GM19372 (cell line): ENCODE results near the gene SH3BP5.
"Not testable (repeated sequence)": the region's sequence is repeated elsewhere in the genome, so short reads cannot be mapped to it uniquely, and the experiment has no call there.

Source experiments
- ATAC-seq: cut with Tn5 transposase; IDR thresholded peaks from one replicate; pipeline ENCODE4 v1.9.1; 2021; ENCODE audit warnings: mild to moderate bottlenecking, low read depth, moderate library complexity; ENCODE audit not compliant: unreplicated experiment

The SH3BP5 gene

GRCh38 chr3:15332405-15333098, at the start of gene SH3BP5:
Gene SH3BP5 (minus strand): TSS chr3:15332586. CDS start chr3:15332408, 178 bp downstream.
- ATAC-seq: peak; percentile 74

DNA sequence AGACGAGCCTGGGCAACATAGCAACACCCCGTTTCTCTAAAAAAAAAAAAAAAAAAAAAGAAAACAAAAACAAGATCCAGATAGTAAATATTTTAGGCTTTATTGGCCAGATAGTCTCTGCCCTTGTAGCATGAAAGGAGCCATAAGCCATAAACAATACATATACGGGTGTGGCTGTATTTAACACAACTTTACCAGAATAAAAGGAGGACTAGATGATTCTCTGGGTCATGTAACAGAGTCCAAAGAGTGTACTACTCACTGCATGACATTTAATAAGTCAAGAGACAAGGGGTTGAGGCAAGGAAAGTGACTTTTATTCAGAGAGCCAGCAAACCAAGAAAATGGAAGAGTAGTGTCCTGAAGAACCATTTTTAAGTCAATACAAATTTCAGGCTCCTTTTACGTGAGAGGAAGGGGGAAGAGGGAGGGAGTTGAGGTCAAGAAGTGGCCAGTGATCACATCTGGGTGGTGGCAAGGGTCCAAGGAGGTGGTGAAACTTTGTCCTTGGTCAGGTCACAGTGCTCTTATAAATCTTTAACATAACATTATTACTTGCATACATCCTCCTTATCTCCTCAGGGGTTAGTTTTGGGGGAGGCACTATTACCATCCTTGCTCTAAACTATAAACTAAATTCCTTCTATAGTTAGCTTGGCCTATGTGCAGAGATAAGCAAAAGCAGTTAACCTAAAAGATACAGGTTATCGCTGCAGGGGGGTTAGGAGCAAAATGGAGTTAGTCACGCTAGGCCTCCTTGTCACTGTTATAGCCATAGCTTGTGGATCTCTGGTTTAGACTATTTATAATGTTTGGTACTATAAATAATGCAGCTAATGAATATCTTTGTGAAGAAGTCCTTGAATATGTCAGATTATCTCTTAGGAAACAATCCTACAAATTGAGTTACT, 48.8 kb upstream of the SH3BP5 start:
- ATAC-seq: no peak

- peak; percentile 81 for ATAC-seq
Measured at GRCh38 chr3:15377961-15378791, 45.8 kb upstream of the SH3BP5 start.

DNA sequence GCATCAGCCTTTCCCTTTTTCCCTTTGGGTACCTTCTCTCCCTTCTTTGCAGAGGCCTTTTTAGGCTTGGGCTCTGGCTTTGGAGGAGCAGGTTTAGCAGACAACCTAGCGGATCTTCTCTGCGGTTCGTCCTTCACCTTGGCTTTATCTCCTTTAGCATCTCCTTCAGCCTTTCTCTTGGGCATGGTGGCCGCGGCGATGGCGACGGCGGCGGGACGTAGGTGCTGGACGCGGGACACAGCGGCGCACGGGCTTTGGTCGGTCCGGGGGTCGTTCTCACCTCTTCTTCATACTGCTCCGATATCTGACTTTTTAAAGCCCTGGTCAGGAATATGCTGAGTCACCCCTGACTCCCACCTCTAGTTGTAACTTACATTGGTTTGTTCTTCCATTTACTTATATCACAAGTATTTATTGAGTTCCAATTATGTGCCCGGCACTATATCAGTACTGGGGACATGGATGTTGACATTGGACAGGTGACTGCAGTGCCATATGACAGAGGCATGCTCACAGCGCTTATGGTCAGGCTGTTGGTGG, 43.1 kb upstream of the SH3BP5 start:
- no peak for ATAC-seq

DNA sequence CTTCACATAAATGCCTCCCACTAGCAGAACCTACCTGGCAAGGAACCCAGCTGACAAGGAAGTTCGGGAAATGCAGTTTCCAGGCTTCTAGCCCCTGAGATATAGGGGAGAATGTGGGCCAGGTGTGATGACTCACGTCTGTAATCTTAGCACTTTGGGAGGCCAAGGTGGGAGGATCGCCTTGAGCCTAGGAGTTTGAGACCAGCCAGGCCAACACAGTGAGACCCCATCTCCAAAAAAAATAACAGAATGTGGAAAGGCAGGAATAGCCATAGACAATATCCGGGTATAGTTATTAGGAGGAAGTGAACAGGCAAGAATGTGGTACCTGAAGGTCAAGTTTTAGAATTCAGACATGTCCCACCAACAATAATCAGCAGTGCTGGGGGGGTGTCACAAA, 40.5 kb upstream of the SH3BP5 start:
- ATAC-seq: no peak

- no peak for ATAC-seq
Measured at GRCh38 chr3:15368561-15369135, 36.3 kb upstream of the SH3BP5 start.

DNA sequence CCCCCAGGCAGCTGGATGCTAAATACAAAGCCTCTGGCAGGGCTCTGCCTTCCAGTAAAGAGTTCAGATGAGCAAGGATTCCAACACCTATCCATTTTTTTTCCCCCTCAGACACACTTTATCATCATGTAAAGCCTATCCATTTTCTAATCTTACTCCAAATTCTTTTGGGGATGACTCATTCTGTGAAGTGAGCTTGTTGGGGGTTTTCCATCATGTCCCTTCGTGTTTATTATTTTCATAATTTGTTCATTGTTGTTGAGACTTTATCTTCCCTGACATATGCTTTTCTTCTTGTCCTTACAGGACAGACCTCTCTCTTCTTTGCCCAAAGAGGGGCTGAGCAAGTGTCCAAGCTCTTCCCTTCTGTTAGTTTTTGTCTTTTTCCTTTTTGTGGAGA, 34.7 kb upstream of the SH3BP5 start:
- no peak for ATAC-seq

DNA sequence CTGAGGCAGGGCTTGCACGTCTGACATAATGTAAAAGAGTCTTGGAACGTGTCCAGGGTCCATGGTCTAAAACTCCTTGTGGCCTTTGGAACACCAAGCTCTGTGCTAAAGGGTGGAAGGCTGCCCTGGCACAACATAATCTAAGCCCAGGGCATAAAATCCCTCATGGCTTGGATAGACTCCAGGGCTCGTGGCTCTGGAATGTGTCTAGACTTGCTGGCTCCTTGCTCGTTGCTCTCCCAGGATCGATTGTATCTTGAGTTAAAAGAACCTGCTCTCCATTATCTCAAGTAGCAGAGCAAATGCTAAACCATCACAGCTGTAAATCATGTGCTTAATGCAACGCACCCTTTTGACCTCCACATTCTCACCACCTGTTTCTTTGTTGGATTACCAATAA, 31.7 kb upstream of the SH3BP5 start:
- ATAC-seq: not testable (repeated sequence)

DNA sequence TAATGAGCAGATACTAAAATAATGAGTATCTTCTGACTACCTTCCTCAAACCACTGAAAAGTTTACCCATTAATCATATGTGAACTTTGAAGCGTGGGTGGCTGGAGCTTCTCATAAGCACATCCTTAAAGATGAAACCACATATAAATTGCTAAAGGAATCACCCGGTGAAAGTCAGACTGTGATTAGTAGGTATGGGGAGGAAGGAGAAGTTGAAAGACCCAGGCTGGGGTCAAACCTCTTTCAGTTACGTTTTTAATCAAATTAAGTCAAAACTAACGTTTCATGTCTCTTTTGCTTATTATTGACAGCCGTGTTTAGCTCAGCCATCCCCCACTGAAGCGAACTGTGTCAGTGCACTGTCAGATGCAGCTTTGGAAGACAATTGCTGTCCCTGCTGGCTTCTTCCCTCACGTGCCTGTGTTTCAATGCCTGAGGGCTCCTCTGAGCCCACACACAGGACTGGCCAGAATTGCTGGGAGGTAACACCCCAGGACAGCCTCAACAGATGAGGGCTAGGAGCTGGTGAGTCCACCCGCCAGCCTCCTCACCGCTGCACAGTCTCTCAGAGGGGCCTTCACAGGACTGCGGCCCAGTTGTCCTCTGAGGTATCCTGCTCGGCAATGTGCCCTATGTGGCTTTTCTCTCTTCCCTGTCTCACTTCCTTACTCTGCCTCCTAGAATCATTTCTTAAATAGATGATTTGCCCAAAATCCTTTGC, 29.3 kb upstream of the SH3BP5 start:
- peak; percentile 70 for ATAC-seq

- ATAC-seq: peak; percentile 10
Measured at GRCh38 chr3:15360788-15361493, 28.6 kb upstream of the SH3BP5 start.

GRCh38 chr3:15359677-15360397, 27.5 kb upstream of the SH3BP5 start:
- ATAC-seq: no peak

- not testable (repeated sequence) for ATAC-seq
Measured at GRCh38 chr3:15356651-15357061, 24.3 kb upstream of the SH3BP5 start.

- no peak for ATAC-seq
Measured at GRCh38 chr3:15356176-15356575, 23.8 kb upstream of the SH3BP5 start.

- ATAC-seq: no peak
Measured at GRCh38 chr3:15355086-15355485, 22.7 kb upstream of the SH3BP5 start.

GRCh38 chr3:15354485-15354884, 22.1 kb upstream of the SH3BP5 start:
- no peak for ATAC-seq

GRCh38 chr3:15350141-15350540, 17.8 kb upstream of the SH3BP5 start:
- ATAC-seq: no peak

- ATAC-seq: not testable (repeated sequence)
Measured at GRCh38 chr3:15349438-15349837, 17.1 kb upstream of the SH3BP5 start.

- ATAC-seq: no peak
Measured at GRCh38 chr3:15348246-15348645, 15.9 kb upstream of the SH3BP5 start.
